22Rv1 (cell line): ENCODE results near the gene TGFB2.

Source experiments
- ZFX ChIP-seq: fragments of 450-650 bp; IDR thresholded peaks from 2 replicates; pipeline ENCODE4 v1.6.1; 2017; ENCODE audit warnings: antibody characterized with exemption, borderline replicate concordance
- TF ChIP-seq, protein P1 (sequence below): fragments of 450-650 bp; IDR thresholded peaks from 2 replicates; pipeline ENCODE4 v1.5.1; 2017; ENCODE audit warnings: mild to moderate bottlenecking

GRCh38 chr1:218362418-218363076, 17.4 kb downstream of the TGFB2 start:
- TF ChIP-seq, protein P1, sequence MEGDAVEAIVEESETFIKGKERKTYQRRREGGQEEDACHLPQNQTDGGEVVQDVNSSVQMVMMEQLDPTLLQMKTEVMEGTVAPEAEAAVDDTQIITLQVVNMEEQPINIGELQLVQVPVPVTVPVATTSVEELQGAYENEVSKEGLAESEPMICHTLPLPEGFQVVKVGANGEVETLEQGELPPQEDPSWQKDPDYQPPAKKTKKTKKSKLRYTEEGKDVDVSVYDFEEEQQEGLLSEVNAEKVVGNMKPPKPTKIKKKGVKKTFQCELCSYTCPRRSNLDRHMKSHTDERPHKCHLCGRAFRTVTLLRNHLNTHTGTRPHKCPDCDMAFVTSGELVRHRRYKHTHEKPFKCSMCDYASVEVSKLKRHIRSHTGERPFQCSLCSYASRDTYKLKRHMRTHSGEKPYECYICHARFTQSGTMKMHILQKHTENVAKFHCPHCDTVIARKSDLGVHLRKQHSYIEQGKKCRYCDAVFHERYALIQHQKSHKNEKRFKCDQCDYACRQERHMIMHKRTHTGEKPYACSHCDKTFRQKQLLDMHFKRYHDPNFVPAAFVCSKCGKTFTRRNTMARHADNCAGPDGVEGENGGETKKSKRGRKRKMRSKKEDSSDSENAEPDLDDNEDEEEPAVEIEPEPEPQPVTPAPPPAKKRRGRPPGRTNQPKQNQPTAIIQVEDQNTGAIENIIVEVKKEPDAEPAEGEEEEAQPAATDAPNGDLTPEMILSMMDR, result no peak
- TF ChIP-seq ZFX, result no peak
